ENCODE measurements around the gene RNF31.

DNA sequence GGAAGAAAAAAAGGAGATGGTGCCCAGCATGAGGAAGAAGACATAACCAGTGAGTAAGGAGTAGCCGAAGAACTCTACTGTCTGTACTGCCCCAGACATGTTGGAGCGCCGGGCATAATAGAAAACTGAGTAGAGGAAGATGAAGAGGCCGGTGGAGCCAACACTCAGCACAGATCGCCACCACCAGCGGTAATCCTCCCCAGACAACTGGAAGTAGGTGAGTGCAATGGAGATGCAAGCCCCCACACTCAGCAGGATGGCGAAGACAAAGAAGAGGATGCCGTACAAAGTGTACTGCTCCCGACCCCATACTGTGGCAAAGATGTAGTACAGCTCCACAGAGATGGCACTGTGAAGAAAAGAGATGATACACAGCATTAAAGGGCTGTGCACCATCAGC lies 42.2 kb downstream of the RNF31 start:
- TF ChIP-seq, protein P1, sequence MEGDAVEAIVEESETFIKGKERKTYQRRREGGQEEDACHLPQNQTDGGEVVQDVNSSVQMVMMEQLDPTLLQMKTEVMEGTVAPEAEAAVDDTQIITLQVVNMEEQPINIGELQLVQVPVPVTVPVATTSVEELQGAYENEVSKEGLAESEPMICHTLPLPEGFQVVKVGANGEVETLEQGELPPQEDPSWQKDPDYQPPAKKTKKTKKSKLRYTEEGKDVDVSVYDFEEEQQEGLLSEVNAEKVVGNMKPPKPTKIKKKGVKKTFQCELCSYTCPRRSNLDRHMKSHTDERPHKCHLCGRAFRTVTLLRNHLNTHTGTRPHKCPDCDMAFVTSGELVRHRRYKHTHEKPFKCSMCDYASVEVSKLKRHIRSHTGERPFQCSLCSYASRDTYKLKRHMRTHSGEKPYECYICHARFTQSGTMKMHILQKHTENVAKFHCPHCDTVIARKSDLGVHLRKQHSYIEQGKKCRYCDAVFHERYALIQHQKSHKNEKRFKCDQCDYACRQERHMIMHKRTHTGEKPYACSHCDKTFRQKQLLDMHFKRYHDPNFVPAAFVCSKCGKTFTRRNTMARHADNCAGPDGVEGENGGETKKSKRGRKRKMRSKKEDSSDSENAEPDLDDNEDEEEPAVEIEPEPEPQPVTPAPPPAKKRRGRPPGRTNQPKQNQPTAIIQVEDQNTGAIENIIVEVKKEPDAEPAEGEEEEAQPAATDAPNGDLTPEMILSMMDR (IDR thresholded peaks at IDR 0.05; ENCODE audit: insufficient read depth, low read length): no peak
- TF ChIP-seq GABPA (IDR thresholded peaks at IDR 0.05; ENCODE audit: low read depth): no peak
- TF ChIP-seq POLR2AphosphoS5 (IDR thresholded peaks at IDR 0.05; ENCODE audit: low read depth): no peak
- TF ChIP-seq, protein P2, sequence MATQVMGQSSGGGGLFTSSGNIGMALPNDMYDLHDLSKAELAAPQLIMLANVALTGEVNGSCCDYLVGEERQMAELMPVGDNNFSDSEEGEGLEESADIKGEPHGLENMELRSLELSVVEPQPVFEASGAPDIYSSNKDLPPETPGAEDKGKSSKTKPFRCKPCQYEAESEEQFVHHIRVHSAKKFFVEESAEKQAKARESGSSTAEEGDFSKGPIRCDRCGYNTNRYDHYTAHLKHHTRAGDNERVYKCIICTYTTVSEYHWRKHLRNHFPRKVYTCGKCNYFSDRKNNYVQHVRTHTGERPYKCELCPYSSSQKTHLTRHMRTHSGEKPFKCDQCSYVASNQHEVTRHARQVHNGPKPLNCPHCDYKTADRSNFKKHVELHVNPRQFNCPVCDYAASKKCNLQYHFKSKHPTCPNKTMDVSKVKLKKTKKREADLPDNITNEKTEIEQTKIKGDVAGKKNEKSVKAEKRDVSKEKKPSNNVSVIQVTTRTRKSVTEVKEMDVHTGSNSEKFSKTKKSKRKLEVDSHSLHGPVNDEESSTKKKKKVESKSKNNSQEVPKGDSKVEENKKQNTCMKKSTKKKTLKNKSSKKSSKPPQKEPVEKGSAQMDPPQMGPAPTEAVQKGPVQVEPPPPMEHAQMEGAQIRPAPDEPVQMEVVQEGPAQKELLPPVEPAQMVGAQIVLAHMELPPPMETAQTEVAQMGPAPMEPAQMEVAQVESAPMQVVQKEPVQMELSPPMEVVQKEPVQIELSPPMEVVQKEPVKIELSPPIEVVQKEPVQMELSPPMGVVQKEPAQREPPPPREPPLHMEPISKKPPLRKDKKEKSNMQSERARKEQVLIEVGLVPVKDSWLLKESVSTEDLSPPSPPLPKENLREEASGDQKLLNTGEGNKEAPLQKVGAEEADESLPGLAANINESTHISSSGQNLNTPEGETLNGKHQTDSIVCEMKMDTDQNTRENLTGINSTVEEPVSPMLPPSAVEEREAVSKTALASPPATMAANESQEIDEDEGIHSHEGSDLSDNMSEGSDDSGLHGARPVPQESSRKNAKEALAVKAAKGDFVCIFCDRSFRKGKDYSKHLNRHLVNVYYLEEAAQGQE (IDR thresholded peaks at IDR 0.05; ENCODE audit: insufficient replicate concordance, low read depth): no peak

All from HL-60 (cell line).